NK-92 (cell line): ENCODE measurements around the gene OSGEP.

Experiments
- DNase-seq: peaks from one replicate; lab custom pipeline; 2025; ENCODE audit not compliant: unreplicated experiment; lab: John Stamatoyannopoulos, UW

The OSGEP gene

GRCh38 chr14:20400589-20400964, 54.0 kb downstream of the OSGEP start:
- no peak for DNase-seq

- no peak for DNase-seq
Measured at GRCh38 chr14:20397511-20397910, 57.1 kb downstream of the OSGEP start.
